NOMO-1 treated with DMSO at 0.1 percent for 48 hours (cell line): ENCODE measurements around the gene STK16.
"Not testable (repeated sequence)": the region's sequence is repeated elsewhere in the genome, so short reads cannot be mapped to it uniquely, and the experiment has no call there.

Source experiments
- DNase-seq: peaks from one replicate; lab custom pipeline; 2025; ENCODE audit not compliant: unreplicated experiment; lab: John Stamatoyannopoulos, UW

The STK16 gene

GRCh38 chr2:219245148-219245898 is at the start of gene STK16, which contains the start of gene GLB1L:
Gene STK16 (plus strand): TSS chr2:219245479. CDS start chr2:219246000, 521 bp downstream.
Gene GLB1L (minus strand): TSS chr2:219245444. CDS start chr2:219243573, 1,871 bp downstream.
- DNase-seq: peak; percentile 74

DNA sequence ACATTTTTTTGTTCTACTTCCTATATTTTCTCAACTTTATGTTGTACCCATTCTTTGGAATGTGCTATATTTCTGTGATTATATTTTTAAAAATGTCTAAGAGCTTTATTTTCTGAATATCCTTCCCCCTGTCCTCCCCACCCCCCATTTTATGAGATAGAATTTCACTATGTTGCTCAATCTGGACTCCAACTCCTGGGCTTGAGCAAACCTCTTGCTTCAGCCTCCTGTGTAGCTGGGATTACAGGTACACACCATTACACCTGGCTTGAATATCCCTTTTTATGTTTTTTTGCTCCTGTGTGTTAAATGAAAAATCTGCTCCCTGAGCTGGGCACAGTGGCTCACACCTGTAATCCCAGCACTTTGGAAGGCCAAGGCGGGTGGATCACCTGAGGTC is 47.9 kb upstream of the STK16 start:
- no peak for DNase-seq

- DNase-seq: no peak
Measured at GRCh38 chr2:219198974-219199373, 46.3 kb upstream of the STK16 start.

DNA sequence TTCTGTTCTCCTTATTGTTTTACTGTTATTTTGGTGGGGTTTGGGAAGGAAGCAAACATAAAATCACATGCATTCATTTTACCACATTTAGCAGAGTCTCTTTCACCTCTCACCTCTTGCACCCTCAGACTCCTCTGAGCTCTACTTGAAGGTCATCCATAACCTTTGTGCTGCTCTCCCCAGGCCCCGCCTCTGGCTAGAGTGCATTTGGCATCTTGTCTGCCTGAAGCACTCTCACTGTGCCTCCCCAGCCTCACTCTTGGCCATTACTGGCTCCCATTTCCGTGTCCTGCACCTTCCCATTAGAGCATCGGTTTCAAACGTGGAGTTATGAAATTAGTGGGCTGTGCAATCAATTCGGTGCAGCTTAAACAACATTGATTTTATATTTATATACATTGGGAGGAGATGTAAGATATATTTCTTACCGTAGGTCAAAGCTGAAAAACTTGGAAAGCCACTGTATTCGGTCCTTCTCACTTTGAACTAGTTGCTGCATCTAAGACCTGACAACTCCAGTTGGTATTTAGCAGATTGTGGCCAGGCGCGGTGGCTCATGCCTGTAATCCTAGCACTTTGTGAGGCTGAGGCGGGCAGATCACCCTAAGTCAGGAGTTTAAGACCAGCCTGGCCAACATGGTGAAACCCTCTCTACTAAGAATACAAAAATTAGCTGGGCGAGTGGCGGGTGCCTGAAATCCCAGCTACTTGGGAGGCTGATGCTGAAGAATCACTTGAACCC is 45.6 kb upstream of the STK16 start:
- no peak for DNase-seq

DNA sequence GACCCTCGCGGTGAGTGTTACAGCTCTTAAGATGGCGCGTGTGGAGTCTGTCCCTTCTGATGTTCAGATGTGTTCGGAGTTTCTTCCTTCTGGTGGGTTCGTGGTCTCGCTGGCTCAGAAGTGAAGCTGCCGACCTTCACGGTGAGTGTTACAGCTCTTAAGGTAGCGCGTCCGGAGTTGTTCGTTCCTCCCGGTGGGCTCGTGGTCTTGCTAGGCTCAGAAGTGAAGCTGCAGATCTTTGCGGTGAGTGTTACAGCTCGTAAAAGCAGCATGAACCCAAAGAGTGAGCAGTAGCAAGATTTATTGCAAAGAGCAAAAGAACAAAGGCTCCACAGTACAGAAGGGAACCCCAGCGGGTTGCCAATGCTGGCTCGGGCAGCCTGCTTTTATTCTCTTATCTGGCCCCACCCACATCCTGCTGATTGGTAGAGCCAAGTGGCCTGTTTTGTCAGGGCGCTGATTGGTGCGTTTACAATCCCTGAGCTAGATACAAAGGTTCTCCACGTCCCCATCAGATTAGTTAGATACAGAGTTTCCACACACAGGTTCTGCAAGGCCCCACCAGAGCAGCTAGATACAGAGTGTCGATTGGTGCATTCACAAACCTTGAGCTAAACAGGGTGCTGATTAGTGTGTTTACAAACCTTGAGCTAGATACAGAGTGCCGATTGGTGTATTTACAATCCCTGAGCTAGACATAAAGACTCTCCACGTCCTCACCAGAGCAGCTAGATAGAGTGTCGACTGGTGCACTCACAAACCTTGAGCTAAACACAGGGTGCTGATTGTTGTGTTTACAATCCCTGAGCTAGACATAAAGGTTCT is 44.6 kb upstream of the STK16 start:
- DNase-seq: not testable (repeated sequence)

DNA sequence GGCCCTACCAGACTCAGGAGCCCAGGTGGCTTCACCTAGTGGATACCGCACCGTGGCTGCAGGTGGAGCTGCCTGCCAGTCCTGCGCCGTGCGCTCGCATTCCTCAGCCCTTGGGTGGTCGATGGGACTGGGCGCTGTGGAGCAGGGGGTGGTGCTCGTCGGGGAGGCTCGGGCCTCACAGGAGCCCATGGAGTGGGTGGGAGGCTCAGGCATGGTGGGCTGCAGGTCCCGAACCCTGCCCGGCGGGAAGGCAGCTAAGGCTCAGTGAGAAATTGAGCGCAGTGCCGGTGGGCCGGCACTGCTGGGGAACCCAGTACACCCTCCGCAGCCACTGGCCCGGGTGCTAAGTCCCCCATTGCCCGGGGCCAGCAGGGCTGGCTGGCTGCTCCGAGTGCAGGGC is 43.9 kb upstream of the STK16 start:
- not testable (repeated sequence) for DNase-seq

- no peak for DNase-seq
Measured at GRCh38 chr2:219204425-219205164, 40.7 kb upstream of the STK16 start.

DNA sequence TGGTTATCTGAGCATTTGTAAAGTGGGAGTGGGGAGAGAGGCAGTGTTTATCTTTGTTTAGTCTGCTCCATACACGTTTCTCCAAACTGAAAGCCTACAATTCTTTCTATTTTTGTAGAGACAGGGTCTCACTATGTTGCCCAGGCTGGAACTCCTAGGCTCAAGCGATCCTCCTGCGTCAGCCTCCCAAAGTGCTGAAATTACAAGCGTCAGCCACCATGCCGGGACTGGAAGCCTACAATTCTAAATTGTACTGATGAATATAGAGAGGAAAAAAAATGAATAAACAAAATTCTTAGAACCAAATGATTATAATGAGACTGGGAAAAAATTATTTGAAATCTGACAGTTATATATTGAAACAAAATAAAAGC is 40.1 kb upstream of the STK16 start:
- no peak for DNase-seq

DNA sequence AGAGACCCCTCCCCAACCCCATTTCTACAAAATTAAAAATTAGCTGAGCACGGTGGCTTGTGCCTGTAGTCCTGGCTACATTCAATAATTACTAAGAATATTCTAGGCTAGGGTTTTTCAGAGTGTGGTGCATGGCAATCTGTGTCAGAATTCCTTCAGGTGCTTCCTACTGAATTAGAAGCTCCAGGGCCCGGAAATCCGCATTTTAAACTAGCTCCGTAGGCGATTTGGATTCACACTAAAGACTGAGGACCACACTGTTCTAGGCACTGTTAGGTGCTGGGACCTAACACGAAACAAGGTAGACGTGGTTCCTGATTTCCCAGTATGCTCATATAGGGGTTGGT is 39.3 kb upstream of the STK16 start:
- no peak for DNase-seq

GRCh38 chr2:219206328-219207133 is 38.7 kb upstream of the STK16 start, which contains the start of gene ZFAND2B:
Gene ZFAND2B (plus strand): TSS chr2:219206782. CDS start chr2:219206988, 206 bp downstream.
- DNase-seq: peak; percentile 94

DNA sequence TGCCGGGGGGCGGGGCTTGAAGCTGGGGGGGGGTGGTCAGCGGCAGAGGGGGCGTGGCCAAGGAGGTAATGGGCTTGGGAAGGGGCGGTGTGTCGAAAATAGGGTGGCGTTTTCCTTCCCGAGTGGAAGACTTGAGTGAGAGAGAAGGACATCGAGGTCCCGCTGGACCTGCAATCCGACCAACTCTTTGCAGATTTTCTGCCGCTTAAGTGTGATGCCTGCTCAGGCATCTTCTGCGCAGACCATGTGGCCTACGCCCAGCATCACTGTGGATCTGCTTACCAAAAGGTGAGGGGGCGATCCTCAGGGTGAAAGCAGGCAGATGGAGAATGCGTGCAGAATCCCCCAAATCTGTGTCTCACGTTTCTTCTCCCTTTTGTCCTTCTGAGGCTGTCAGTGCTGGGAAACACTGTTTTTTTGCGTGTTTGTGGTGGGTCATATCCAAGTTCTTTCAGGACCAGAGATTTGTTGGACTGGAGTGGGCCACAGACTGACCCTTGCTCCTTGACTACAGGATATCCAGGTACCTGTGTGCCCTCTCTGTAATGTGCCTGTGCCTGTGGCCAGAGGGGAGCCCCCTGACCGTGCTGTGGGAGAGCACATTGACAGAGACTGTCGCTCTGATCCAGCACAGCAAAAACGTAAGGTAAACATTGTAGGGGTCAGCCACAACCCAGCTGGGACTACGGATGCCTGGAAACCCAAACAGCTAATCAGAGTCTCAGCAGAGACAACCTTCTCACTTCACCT is 38.0 kb upstream of the STK16 start:
- DNase-seq: no peak

- no peak for DNase-seq
Measured at GRCh38 chr2:219207884-219208740, 37.2 kb upstream of the STK16 start.

GRCh38 chr2:219209236-219210195 is 35.8 kb upstream of the STK16 start:
- no peak for DNase-seq

DNA sequence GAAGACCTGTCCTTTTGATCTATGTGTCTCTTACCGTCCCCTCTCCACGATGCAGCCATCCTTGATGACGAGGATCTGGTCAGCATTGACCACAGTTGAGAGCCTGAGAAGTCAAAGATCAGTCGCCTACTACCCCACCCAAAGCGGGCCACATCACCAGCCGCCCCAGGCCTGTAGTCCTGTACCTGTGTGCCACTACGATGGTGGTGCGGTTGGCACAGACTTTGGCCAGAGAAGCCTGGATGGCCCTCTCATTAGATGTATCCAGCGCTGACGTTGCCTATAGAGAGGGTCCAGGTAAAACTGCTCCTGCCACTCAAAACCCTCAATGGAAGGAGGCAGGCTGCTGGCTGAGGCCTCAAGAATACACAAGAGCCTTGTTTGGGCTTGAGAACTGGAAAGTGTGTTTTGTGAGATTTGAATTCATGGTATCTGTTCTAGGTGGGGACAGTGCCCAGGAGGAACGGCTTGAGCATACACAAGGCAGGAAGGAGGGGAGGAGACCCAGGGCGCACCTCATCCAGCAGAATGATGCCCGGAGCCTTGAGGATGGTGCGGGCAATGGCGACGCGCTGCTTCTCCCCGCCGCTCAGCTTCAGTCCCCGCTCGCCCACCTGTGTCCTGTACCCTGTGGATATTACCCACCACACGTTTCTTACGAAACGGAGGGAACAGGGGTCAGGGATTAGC is 34.9 kb upstream of the STK16 start:
- no peak for DNase-seq

- DNase-seq: no peak
Measured at GRCh38 chr2:219210886-219211362, 34.4 kb upstream of the STK16 start.

- no peak for DNase-seq
Measured at GRCh38 chr2:219213026-219213415, 32.3 kb upstream of the STK16 start.
